ENCODE results near the gene POU6F2. TPM values are rescaled to one million over a fixed set of nuclear protein-coding genes. Genes with fewer than 3 reads are reported as not detected.

Gene POU6F2
- total RNA-seq, 1 experiment from 2014 or later, result not detected

DNA sequence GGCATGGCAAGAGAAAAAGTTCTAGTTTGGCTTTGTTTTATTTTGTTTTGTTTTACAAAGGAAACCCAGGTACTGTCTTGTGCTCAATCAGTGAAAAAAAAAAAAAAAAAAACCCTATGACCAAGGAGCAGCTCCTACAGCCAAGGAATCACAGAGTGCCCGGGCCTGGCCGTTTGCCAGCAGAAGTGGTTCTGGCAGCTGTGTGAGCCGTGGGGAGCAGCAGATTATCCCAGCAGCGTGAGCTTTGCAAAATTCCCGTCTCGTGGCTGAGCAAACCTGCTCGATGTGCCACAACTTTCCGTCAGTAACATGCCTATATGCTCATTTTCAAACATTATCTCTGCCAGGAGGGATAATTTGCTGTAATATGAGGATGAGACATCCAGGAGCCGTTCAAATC is 293.7 kb downstream of the POU6F2 start:
- intact Hi-C loops (cut with micrococcal nuclease), result no loop called here

DNA sequence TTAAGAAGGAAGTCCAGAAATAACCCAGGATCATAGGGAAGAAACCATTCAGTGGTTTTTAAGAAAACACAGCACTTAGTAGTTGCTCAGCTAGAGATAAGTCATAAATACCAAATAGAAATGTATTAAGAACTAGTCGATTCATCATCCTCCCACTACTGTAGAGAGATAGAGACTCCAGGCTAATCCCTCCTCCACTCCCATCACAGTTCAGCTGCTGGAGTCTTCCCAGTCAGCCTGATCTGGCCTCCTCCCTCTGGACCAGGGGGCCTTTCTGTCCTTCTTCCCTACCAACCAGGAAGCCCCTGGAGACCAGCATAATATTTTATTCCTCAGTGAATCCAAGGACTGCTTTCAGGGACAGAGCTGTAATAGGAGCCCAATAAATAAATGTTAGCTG is 294.4 kb downstream of the POU6F2 start:
- no peaks in the 10 kb centered on the region for H3K9me3 ChIP-seq (ENCODE audit: low read length)
- TF ChIP-seq, protein P1, sequence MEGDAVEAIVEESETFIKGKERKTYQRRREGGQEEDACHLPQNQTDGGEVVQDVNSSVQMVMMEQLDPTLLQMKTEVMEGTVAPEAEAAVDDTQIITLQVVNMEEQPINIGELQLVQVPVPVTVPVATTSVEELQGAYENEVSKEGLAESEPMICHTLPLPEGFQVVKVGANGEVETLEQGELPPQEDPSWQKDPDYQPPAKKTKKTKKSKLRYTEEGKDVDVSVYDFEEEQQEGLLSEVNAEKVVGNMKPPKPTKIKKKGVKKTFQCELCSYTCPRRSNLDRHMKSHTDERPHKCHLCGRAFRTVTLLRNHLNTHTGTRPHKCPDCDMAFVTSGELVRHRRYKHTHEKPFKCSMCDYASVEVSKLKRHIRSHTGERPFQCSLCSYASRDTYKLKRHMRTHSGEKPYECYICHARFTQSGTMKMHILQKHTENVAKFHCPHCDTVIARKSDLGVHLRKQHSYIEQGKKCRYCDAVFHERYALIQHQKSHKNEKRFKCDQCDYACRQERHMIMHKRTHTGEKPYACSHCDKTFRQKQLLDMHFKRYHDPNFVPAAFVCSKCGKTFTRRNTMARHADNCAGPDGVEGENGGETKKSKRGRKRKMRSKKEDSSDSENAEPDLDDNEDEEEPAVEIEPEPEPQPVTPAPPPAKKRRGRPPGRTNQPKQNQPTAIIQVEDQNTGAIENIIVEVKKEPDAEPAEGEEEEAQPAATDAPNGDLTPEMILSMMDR (conservative IDR thresholded peaks at IDR 0.05; ENCODE audit: low read depth, low read length), result no peak
- no peak for TF ChIP-seq EZH2 (IDR thresholded peaks at IDR 0.05; ENCODE audit: low read length, unreplicated experiment)
- no peak for TF ChIP-seq EZH2phosphoT487 (IDR thresholded peaks at IDR 0.05; ENCODE audit: borderline replicate concordance, low read length)
- H3K27me3 ChIP-seq (ENCODE audit: low read length), result peaks cover 17% of the 10 kb centered on the region
- BruUV-seq (replicated peaks), result no TSS peak
- ATAC-seq (no peak; the same call in 1 of the 2 replicates), DNase-seq (no peak)
- H2AFZ ChIP-seq (ENCODE audit: low read length), result no peak overlapping the region
- intact Hi-C loops (cut with micrococcal nuclease), result no loop called here
- ChIA-PET CTCF (no interaction called here), POLR2A (ENCODE audit: unreplicated experiment) (no interaction called here)
- H3K4me1 ChIP-seq (ENCODE audit: insufficient read depth, low read length), result peaks cover 22% of the 10 kb centered on the region; the same call in 1 of the 2 replicates
- H3K79me2 ChIP-seq (ENCODE audit: low read length), result no peaks in the 10 kb centered on the region
- H3K4me3 ChIP-seq (ENCODE audit: low read length), result no peak overlapping the region
- no peak overlapping the region for H3K9ac ChIP-seq (ENCODE audit: low read length)
- no peak overlapping the region for H3K27ac ChIP-seq (ENCODE audit: low read length)
- no peaks in the 10 kb centered on the region for H3K36me3 ChIP-seq (ENCODE audit: low read depth, low read length)
- no peaks in the 10 kb centered on the region for H4K20me1 ChIP-seq (ENCODE audit: low read length)
- no peak overlapping the region for H3K4me2 ChIP-seq (ENCODE audit: low read length)
- no peaks in the 10 kb centered on the region for H3F3A ChIP-seq (ENCODE audit: low read length, unreplicated experiment)
- H3K9me2 ChIP-seq (replicated peaks; ENCODE audit: low read length), result no peaks in the 10 kb centered on the region

More for the DNA sequence above, 293.7 kb downstream of the POU6F2 start:
- no peaks in the 10 kb centered on the region for H4K20me1 ChIP-seq (ENCODE audit: low read length)
- ChIA-PET POLR2A (ENCODE audit: unreplicated experiment) (no interaction called here), CTCF (no interaction called here)
- ATAC-seq, result no peak
- no peaks in the 10 kb centered on the region for H3F3A ChIP-seq (ENCODE audit: low read length, unreplicated experiment)
- no peaks in the 10 kb centered on the region for H3K36me3 ChIP-seq (ENCODE audit: low read depth, low read length)
- DNase-seq, result peak; percentile 47
- H3K9me2 ChIP-seq (replicated peaks; ENCODE audit: low read length), result no peaks in the 10 kb centered on the region
- peak overlapping the region; percentile 28; the same call in 1 of the 2 replicates for H3K4me2 ChIP-seq (ENCODE audit: low read length)
- H3K4me1 ChIP-seq (ENCODE audit: insufficient read depth, low read length), result peaks cover 22% of the 10 kb centered on the region; the same call in 1 of the 2 replicates
- no peak overlapping the region for H2AFZ ChIP-seq (ENCODE audit: low read length)
- no peak overlapping the region for H3K27ac ChIP-seq (ENCODE audit: low read length)
- no TSS peak for BruUV-seq (replicated peaks)
- H3K9ac ChIP-seq (ENCODE audit: low read length), result no peak overlapping the region
- no peak overlapping the region for H3K4me3 ChIP-seq (ENCODE audit: low read length)
- TF ChIP-seq EZH2phosphoT487 (IDR thresholded peaks at IDR 0.05; ENCODE audit: borderline replicate concordance, low read length) (no peak), EZH2 (IDR thresholded peaks at IDR 0.05; ENCODE audit: low read length, unreplicated experiment) (no peak)
- TF ChIP-seq, protein P1 (conservative IDR thresholded peaks at IDR 0.05; ENCODE audit: low read depth, low read length), result no peak
- H3K27me3 ChIP-seq (ENCODE audit: low read length), result peaks cover 21% of the 10 kb centered on the region
- H3K9me3 ChIP-seq (ENCODE audit: low read length), result no peaks in the 10 kb centered on the region
- H3K79me2 ChIP-seq (ENCODE audit: low read length), result no peaks in the 10 kb centered on the region

DNA sequence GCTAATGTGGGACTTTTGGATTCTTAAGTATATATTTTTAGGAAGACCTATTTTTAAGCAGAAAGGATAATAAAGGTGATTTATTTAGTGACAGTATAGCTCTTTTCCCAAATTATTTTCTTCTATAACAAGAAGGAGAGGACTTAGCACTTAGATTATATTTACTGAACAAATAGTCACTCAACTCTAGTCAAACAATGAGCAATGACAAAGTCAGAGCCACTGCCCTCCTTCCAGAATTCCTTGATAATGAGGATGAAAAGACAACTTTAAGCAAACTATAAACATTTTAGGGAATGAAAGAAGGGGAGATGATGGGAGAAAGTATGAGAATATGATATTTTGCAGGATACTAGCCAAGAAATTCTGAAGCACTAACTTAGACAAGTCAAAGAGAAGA is 295.0 kb downstream of the POU6F2 start:
- Histone ChIP-seq H3K36me3 (ENCODE audit: low read depth, low read length) (no peaks in the 10 kb centered on the region), H3K9me2 (replicated peaks; ENCODE audit: low read length) (no peaks in the 10 kb centered on the region), H3K4me3 (ENCODE audit: low read length) (no peak overlapping the region), H3K79me2 (ENCODE audit: low read length) (no peaks in the 10 kb centered on the region), H3K4me2 (ENCODE audit: low read length) (no peak overlapping the region), H3K27me3 (ENCODE audit: low read length) (peaks cover 15% of the 10 kb centered on the region), H2AFZ (ENCODE audit: low read length) (no peak overlapping the region), H3K9me3 (ENCODE audit: low read length) (no peaks in the 10 kb centered on the region), H3F3A (ENCODE audit: low read length, unreplicated experiment) (no peaks in the 10 kb centered on the region), H3K9ac (ENCODE audit: low read length) (no peak overlapping the region), H3K27ac (ENCODE audit: low read length) (no peak overlapping the region), H3K4me1 (ENCODE audit: insufficient read depth, low read length) (peaks cover 22% of the 10 kb centered on the region; the same call in 1 of the 2 replicates), H4K20me1 (ENCODE audit: low read length) (no peaks in the 10 kb centered on the region)
- CTCF ChIA-PET, result no interaction called here
- intact Hi-C loops (cut with micrococcal nuclease), result no loop called here
- DNase-seq (peak; percentile 56), ATAC-seq (peak; percentile 69)
- TF ChIP-seq EZH2phosphoT487 (IDR thresholded peaks at IDR 0.05; ENCODE audit: borderline replicate concordance, low read length) (no peak), EZH2 (IDR thresholded peaks at IDR 0.05; ENCODE audit: low read length, unreplicated experiment) (no peak)
- TF ChIP-seq, protein P1 (conservative IDR thresholded peaks at IDR 0.05; ENCODE audit: low read depth, low read length), result no peak
- BruUV-seq (replicated peaks), result no TSS peak
- POLR2A ChIA-PET (ENCODE audit: unreplicated experiment), result no interaction called here

All from PC-3 (cell line).